Mucosa of descending colon (tissue), 3 donors: Measurements from ENCODE around the gene ZDHHC7. TPM values are rescaled to one million over a fixed set of nuclear protein-coding genes. Genes with fewer than 3 reads are reported as not detected.

Experiments
- ATAC-seq: fragments of 200-7000 bp; cut with Tn5 transposase; one replicate; pipeline ENCODE4 v1.9.1; 2020; ENCODE audit warnings: mild to moderate bottlenecking, moderate library complexity
- DNase-seq, 3 donors: peaks; one replicate each; pipeline ENCODE4 v3.0.0-alpha.2; 2020
- H3K36me3 ChIP-seq: fragments of 200-600 bp; one replicate; pipeline ENCODE4 v1.8.0; 2021; ENCODE audit warnings: low read depth, mild to moderate bottlenecking
- H3K4me1 ChIP-seq: fragments of 200-600 bp; one replicate; pipeline ENCODE4 v1.8.0; 2021; ENCODE audit warnings: low read depth, mild to moderate bottlenecking
- H3K4me3 ChIP-seq: fragments of 200-600 bp; one replicate; pipeline ENCODE4 v1.8.0; 2021; ENCODE audit warnings: mild to moderate bottlenecking
- H3K9me3 ChIP-seq: fragments of 200-600 bp; one replicate; pipeline ENCODE4 v1.8.0; 2021; ENCODE audit warnings: mild to moderate bottlenecking
- intact Hi-C, 2 donors: fragments of 100-400 bp; cut with DNase I in 1 of 2; cut with micrococcal nuclease in 1 of 2; formaldehyde crosslinking; loops; one replicate each; pipeline versions ENCODE4 v1.11.0 to v1.11.1; 2022; cut with DNase I, micrococcal nuclease
- total RNA-seq, 3 donors: library from RNA; stranded (reverse); fragmentation: NEBNext Ultra II Directional in 2 of 3; extraction: Animal tissue kit (Norgen Biotek cat#: 25700) in 2 of 3; gene quantifications; one replicate each; pipeline versions ENCODE4 v1.2.1 to v1.2.4, GENCODE V29; 2021 to 2023
- TF ChIP-seq, protein P1 (sequence below): fragments of 200-600 bp; IDR thresholded peaks from one replicate; pipeline ENCODE4 v1.8.0; 2022; ENCODE audit warnings: antibody characterized with exemption, mild to moderate bottlenecking
- donor health status: DM: no; HTN: no; CAD: no; lungs with moderate emphysema.
- donor health status: DM: no; HTN: no; CAD: no.
- donor health status: DM: no; HTN: yes; CAD: no.

ZDHHC7 gene
- total RNA-seq, 3 donors from 2014 or later: 69.8 to 96.1 (median 78.7) TPM

DNA sequence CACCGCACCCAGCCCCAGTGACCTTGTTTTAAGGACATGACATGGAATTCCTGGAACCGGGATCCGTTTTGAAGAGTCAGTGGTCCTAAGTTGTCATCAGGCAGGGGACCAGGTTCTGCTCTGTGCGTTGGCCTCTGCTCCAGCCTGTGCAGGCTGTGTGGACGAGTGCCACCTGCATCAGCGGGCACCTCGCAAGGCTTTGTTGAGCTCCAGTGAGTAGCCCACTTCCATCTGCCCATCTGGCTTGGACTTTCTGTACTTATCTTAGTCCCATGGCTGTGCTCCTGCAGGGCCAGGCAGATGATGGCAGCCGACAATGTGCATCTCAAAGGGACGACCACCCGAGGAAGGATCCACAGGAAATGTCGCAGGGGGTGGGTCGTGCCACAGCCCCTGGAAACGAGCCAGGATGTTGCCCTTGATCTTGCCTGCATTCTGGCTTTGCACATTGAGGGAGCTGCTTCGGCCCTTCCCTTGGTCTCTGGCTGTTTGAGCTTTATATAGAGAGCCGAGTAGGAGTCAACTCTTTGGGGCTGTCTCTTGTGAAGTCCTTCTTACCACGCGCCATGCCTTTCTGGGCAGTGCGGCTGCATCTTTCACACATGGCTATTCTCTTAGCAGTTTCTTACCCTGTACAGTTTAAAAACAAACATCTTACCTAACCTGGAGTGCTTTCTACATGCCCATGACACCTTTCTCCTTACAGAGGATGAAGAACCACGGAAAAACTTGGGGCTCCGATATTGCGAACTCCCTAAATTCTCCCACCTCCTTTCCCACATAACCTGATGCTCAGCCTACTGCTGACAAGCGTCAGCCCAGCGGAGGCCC lies 34.5 kb upstream of the ZDHHC7 start:
- ATAC-seq: no peak
- intact Hi-C loops: no loop called here
- Histone ChIP-seq H3K4me1 (peaks cover 27% of the 10 kb centered on the region), H3K9me3 (no peaks in the 10 kb centered on the region), H3K36me3 (no peaks in the 10 kb centered on the region), H3K4me3 (no peak overlapping the region)
- no peak for DNase-seq
- TF ChIP-seq, protein P1, sequence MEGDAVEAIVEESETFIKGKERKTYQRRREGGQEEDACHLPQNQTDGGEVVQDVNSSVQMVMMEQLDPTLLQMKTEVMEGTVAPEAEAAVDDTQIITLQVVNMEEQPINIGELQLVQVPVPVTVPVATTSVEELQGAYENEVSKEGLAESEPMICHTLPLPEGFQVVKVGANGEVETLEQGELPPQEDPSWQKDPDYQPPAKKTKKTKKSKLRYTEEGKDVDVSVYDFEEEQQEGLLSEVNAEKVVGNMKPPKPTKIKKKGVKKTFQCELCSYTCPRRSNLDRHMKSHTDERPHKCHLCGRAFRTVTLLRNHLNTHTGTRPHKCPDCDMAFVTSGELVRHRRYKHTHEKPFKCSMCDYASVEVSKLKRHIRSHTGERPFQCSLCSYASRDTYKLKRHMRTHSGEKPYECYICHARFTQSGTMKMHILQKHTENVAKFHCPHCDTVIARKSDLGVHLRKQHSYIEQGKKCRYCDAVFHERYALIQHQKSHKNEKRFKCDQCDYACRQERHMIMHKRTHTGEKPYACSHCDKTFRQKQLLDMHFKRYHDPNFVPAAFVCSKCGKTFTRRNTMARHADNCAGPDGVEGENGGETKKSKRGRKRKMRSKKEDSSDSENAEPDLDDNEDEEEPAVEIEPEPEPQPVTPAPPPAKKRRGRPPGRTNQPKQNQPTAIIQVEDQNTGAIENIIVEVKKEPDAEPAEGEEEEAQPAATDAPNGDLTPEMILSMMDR: no peak

DNA sequence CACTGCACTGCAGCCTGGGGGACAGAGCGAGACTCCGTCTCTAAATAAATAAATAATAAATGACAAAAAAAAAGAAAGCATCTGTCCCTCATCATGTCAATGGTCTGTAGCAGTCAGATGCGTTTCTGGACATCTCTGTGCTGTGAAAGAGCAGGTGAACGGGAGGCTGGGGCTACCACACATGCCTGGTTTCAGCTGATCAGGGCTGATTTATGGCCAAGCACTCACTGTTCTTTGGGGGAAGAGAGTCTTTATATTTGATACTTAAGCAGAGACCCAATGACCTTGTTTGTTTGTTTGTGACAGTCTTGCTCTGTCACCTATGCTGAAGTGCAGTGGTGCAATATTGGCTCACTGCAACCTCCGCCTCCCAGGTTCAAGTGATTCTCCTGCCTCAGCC lies 33.7 kb upstream of the ZDHHC7 start:
- ATAC-seq: no peak
- intact Hi-C loops: no loop called here
- DNase-seq: no peak
- Histone ChIP-seq H3K9me3 (no peaks in the 10 kb centered on the region), H3K36me3 (no peaks in the 10 kb centered on the region), H3K4me3 (no peak overlapping the region), H3K4me1 (peaks cover 26% of the 10 kb centered on the region)
- TF ChIP-seq, protein P1: no peak

DNA sequence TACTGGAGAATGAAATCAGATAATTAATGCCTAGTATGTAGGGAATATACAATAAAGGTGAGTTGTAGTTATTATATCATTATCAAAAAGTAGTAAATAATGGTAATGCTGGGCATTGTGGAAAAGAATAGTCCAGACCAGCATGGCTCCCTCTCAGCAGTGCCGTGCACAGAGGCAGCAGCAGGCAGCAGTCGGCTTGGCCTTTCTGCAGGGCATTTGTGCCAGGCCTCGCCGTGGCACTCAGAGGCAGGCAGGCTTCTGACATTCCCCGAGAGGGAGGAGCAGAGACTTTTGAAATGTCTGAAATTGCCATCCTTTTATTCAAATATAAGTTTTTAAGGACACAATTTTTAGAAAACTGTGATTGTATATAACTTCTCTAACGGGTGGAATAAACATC lies 31.3 kb upstream of the ZDHHC7 start:
- DNase-seq (no peak), ATAC-seq (no peak)
- H3K36me3 ChIP-seq: no peaks in the 10 kb centered on the region
- intact Hi-C loops: no loop called here
- no peak overlapping the region for H3K4me3 ChIP-seq
- H3K4me1 ChIP-seq: peaks cover 8% of the 10 kb centered on the region
- no peaks in the 10 kb centered on the region for H3K9me3 ChIP-seq
- TF ChIP-seq, protein P1: no peak

DNA sequence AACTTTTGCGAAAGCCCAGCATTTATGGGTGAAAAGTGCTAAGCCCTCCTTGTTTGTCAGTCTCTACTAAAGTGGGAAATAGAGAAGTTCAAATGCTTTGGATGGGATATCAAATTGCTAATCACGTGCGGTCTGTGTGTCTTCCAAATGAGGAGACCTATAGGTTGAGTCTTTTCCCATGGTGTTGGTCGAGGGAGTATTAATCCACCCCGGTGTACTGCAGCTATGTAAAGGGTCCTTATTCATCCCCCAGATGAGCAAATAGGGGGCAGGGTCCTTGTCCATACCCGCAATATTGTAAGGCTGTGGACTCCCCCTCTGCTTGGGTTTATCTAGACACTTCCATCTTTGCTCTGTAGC lies 30.8 kb upstream of the ZDHHC7 start:
- peaks cover 8% of the 10 kb centered on the region for H3K4me1 ChIP-seq
- no peak overlapping the region for H3K4me3 ChIP-seq
- no peaks in the 10 kb centered on the region for H3K36me3 ChIP-seq
- DNase-seq: no peak
- intact Hi-C loops: no loop called here
- ATAC-seq: no peak
- no peaks in the 10 kb centered on the region for H3K9me3 ChIP-seq
- TF ChIP-seq, protein P1: no peak

DNA sequence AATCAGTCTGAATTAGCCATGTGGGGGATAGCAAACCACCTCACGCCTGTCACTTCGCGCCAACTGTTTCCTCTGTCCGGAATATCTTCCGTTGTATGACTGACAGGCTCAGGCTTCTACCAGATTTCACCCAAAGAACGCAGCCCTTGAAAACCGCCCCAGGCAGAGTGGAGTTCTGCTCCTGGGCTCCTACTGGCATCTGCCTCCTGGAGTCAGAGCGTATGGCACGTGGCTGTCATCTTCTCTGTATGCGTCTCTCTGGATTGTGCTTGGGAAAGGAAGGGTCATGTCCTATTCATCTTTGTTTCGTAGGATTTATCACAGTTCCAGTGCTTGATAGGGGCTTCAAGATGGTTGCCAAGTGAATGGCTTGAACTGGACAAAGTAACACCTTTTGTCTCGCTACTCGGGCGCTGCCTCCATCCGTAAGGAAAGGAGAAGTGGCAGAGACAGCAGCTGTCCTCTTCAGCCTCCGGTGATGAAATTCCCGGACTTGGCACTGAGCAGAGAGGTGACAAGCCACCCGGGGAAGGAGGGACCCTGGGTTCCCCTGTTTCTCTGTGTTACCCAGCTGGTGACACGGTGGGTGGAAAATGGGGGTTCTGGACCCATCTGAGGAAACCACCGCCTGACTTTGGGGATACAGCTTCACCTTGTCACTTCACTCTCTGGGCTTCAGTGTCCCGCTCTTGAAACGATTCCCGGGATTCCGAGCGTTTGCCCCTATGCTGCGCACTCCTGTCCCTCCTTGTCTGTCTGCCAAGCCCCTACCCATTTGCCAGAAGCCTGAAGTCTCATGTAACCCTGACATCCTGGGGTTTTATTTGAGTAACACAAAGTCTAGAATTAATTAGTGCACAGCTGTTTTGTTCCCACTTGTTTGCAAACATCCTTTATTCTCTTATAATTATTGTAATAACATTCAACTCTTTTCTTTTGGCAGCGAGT lies 30.2 kb upstream of the ZDHHC7 start:
- ATAC-seq (no peak), DNase-seq (no peak)
- Histone ChIP-seq H3K9me3 (no peaks in the 10 kb centered on the region), H3K36me3 (no peaks in the 10 kb centered on the region), H3K4me3 (no peak overlapping the region), H3K4me1 (peaks cover 3% of the 10 kb centered on the region)
- TF ChIP-seq, protein P1: no peak
- intact Hi-C loops: no loop called here
